ENCODE results near the gene FERD3L. TPM values are rescaled to one million over a fixed set of nuclear protein-coding genes. Genes with fewer than 3 reads are reported as not detected.

FERD3L gene
- total and polyA plus RNA-seq, 4 donors = not detected

DNA sequence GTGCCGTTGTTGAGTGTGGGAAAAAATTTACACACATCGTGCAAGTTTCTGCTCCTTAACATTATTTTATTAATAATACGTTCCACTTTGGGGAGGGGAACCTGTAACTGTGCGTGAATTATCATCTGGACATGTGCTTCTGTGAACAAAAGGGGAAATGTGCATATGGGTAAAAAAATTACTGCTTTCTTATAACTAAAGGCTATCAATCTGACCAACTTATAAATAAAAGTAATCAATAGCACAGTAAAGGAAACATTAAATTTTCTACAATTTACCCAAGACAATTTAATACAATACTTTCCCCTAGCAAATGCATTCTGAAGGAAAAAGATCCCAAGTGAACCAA, 32.2 kb downstream of the FERD3L start:
- Histone ChIP-seq H3K27ac (ENCODE audit: low read depth in 1 of 2, low read length in 2 of 2) (no peak overlapping the region), H3K9ac (ENCODE audit: low read depth in 1 of 2, low read length in 2 of 2) (no peak overlapping the region), H3K27me3 (ENCODE audit: control insufficient read depth in 4 of 4, insufficient read depth in 4 of 4, low read length in 3 of 4) (peaks cover 0 to 33% (median 13%) of the 10 kb centered on the region in 4 donors), H3K4me3 (ENCODE audit: low read depth in 1 of 3, low read length in 3 of 3) (no peak overlapping the region), H3K36me3 (ENCODE audit: control insufficient read depth in 4 of 4, insufficient read depth in 3 of 4, low read depth in 1 of 4, low read length in 3 of 4) (no peaks in the 10 kb centered on the region), H3K4me1 (ENCODE audit: control insufficient read depth in 4 of 4, insufficient read depth in 4 of 4, low read length in 3 of 4) (peaks cover 0 to 18% (median 10%) of the 10 kb centered on the region in 4 donors), H3K9me3 (ENCODE audit: control insufficient read depth in 4 of 4, low read length in 3 of 4) (peaks cover 0 to 3% (median under 1%) of the 10 kb centered on the region in 4 donors)
- TF ChIP-seq SP1 (IDR thresholded peaks at IDR 0.05) (no peak), HNF4A (conservative IDR thresholded peaks at IDR 0.05) (no peak), HNF4G (IDR thresholded peaks at IDR 0.05) (no peak), FOXA1 (IDR thresholded peaks at IDR 0.05) (no peak), TAF1 (conservative IDR thresholded peaks at IDR 0.05) (no peak), GABPA (IDR thresholded peaks at IDR 0.05 in 1 of 2, conservative IDR thresholded peaks at IDR 0.05 in 1 of 2) (no peak), RAD21 (IDR thresholded peaks at IDR 0.05) (no peak), NR2F2 (IDR thresholded peaks at IDR 0.05) (no peak), RXRA (IDR thresholded peaks at IDR 0.05) (no peak), FOXA2 (IDR thresholded peaks at IDR 0.05) (no peak), YY1 (IDR thresholded peaks at IDR 0.05) (no peak), EGR1 (IDR thresholded peaks at IDR 0.05; ENCODE audit: low read depth in 2 of 2) (no peak)
- TF ChIP-seq, protein P1, sequence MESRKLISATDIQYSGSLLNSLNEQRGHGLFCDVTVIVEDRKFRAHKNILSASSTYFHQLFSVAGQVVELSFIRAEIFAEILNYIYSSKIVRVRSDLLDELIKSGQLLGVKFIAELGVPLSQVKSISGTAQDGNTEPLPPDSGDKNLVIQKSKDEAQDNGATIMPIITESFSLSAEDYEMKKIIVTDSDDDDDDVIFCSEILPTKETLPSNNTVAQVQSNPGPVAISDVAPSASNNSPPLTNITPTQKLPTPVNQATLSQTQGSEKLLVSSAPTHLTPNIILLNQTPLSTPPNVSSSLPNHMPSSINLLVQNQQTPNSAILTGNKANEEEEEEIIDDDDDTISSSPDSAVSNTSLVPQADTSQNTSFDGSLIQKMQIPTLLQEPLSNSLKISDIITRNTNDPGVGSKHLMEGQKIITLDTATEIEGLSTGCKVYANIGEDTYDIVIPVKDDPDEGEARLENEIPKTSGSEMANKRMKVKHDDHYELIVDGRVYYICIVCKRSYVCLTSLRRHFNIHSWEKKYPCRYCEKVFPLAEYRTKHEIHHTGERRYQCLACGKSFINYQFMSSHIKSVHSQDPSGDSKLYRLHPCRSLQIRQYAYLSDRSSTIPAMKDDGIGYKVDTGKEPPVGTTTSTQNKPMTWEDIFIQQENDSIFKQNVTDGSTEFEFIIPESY (IDR thresholded peaks at IDR 0.05) = no peak
- TF ChIP-seq, protein P2, sequence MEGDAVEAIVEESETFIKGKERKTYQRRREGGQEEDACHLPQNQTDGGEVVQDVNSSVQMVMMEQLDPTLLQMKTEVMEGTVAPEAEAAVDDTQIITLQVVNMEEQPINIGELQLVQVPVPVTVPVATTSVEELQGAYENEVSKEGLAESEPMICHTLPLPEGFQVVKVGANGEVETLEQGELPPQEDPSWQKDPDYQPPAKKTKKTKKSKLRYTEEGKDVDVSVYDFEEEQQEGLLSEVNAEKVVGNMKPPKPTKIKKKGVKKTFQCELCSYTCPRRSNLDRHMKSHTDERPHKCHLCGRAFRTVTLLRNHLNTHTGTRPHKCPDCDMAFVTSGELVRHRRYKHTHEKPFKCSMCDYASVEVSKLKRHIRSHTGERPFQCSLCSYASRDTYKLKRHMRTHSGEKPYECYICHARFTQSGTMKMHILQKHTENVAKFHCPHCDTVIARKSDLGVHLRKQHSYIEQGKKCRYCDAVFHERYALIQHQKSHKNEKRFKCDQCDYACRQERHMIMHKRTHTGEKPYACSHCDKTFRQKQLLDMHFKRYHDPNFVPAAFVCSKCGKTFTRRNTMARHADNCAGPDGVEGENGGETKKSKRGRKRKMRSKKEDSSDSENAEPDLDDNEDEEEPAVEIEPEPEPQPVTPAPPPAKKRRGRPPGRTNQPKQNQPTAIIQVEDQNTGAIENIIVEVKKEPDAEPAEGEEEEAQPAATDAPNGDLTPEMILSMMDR (IDR thresholded peaks at IDR 0.05; ENCODE audit: low read depth, low read length, missing input control) = no peak
- TF ChIP-seq, protein P3, sequence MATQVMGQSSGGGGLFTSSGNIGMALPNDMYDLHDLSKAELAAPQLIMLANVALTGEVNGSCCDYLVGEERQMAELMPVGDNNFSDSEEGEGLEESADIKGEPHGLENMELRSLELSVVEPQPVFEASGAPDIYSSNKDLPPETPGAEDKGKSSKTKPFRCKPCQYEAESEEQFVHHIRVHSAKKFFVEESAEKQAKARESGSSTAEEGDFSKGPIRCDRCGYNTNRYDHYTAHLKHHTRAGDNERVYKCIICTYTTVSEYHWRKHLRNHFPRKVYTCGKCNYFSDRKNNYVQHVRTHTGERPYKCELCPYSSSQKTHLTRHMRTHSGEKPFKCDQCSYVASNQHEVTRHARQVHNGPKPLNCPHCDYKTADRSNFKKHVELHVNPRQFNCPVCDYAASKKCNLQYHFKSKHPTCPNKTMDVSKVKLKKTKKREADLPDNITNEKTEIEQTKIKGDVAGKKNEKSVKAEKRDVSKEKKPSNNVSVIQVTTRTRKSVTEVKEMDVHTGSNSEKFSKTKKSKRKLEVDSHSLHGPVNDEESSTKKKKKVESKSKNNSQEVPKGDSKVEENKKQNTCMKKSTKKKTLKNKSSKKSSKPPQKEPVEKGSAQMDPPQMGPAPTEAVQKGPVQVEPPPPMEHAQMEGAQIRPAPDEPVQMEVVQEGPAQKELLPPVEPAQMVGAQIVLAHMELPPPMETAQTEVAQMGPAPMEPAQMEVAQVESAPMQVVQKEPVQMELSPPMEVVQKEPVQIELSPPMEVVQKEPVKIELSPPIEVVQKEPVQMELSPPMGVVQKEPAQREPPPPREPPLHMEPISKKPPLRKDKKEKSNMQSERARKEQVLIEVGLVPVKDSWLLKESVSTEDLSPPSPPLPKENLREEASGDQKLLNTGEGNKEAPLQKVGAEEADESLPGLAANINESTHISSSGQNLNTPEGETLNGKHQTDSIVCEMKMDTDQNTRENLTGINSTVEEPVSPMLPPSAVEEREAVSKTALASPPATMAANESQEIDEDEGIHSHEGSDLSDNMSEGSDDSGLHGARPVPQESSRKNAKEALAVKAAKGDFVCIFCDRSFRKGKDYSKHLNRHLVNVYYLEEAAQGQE (IDR thresholded peaks at IDR 0.05) = no peak
- TF ChIP-seq, protein P4, sequence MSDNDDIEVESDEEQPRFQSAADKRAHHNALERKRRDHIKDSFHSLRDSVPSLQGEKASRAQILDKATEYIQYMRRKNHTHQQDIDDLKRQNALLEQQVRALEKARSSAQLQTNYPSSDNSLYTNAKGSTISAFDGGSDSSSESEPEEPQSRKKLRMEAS (IDR thresholded peaks at IDR 0.05) = no peak
- TF ChIP-seq, protein P5, sequence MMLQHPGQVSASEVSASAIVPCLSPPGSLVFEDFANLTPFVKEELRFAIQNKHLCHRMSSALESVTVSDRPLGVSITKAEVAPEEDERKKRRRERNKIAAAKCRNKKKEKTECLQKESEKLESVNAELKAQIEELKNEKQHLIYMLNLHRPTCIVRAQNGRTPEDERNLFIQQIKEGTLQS (IDR thresholded peaks at IDR 0.05) = no peak
- WGBS = 20% methylated on average over 4 of the region's 4 CpGs
- no peak for DNase-seq (ENCODE audit: low spot score)
